Measurements from ENCODE around the gene ACACA.

Gene ACACA

GRCh38 chr17:37060094-37060493 is 346.5 kb downstream of the ACACA start:
- no peak for DNase-seq

DNA sequence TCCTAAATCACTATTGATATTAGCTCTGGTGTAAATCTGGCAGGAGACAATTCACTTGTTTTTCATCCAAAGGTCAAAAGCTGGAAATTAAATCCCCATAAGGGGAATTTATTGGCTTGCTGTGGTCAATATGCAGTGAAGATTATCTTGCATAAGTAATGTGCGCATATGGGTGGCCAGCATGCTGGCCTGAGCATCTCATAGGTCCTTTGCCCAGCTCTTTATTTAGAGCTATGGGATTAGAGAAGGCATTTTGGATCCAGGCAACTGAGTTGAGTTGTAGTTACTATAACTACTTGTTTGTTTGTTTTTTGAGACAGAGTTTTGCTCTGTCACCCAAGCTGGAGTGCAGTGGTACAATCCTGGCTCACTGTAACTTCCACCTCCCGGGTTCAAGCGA is 347.1 kb downstream of the ACACA start:
- no peak for DNase-seq

GRCh38 chr17:37056622-37057021 is 350.0 kb downstream of the ACACA start:
- no peak for DNase-seq

DNA sequence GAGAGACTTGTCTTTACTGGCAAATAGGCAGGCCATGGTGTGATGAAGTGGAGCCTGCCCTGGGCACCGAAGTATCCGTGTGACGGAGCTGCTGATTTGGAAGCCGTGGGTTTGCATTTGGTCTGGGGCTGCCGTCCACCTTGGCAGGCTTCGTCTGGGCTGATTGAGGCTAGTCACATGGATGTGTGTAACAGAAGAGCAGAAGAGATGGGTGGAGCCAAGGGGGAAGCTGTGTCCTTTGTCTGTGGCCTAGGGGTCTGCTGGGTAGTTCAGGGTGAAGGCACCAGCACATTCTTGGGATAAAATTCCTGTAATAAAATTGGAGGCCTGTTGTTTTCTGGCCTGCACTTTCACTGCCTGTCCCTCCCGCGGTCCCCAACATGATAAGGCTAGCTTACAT is 351.7 kb downstream of the ACACA start:
- no peak for DNase-seq

DNA sequence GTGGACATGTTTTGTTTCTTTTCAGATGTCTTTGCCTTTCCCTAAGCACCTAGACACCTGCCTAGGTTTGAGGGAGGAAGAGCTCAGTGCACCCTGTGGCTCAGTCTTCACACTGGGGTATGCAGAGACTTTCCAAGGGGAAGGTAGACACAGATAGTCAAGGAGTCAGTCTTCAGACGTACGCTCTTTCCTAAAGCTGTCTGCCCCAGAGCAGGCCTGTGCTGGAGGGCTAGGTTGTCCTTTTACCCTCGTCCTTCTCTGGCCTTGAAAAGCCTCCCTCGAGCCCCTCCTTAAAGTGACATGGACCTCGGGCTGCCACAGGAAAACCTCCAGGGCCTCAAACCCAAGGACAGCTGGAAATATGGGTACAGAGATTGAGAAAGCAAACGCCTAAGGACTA is 354.2 kb downstream of the ACACA start:
- DNase-seq: no peak

GRCh38 chr17:37051833-37052232 is 354.8 kb downstream of the ACACA start:
- no peak for DNase-seq

- no peak for DNase-seq
These were observed 355.3 kb downstream of the ACACA start for GRCh38 chr17:37051381-37051780.

DNA sequence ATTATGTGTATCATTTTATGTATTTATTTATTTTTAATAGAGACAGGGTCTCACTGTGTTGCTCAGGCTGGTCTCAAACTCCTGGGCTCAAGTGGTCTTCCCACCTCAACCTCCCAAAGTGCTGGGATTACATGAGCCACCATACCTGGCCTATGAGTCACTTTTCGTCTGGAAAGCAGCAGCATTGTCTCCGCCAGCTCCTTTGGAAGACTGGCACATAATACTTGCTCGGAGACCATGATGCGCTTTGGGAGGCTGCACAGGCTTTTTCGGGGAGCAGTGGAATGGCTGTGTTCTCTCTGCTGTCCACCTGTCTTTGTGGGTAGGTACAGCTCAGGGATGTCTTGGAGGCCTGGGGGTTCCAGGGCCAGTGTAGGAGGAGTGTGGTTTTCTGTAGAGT is 355.7 kb downstream of the ACACA start:
- DNase-seq: no peak

DNA sequence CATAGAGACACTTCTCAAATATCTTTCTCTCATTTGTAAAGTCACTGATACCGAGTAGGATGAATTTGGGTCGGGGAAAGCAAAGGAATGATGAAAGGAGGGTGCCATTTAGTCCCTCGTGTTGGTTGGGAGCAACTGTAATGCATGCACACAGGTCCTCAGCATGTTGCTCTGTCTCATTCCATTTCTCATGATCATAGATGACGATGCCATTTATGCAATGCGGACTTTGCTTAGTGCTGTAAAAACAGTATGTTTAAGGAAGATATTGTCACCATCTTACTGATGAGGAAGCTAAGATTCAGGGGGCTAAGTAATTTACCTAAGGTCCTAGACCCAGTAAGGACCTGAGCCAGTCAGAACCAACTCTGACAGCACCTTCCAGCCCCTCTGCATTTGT is 357.8 kb downstream of the ACACA start:
- no peak for DNase-seq

GRCh38 chr17:37047631-37048104 is 359.0 kb downstream of the ACACA start:
- DNase-seq: peak; percentile 78

GRCh38 chr17:37045351-37045922 is 361.2 kb downstream of the ACACA start:
- DNase-seq: no peak

- no peak for DNase-seq
These were observed 363.4 kb downstream of the ACACA start for GRCh38 chr17:37043201-37043600.

- no peak for DNase-seq
These were observed 364.7 kb downstream of the ACACA start for GRCh38 chr17:37041932-37042331.

DNA sequence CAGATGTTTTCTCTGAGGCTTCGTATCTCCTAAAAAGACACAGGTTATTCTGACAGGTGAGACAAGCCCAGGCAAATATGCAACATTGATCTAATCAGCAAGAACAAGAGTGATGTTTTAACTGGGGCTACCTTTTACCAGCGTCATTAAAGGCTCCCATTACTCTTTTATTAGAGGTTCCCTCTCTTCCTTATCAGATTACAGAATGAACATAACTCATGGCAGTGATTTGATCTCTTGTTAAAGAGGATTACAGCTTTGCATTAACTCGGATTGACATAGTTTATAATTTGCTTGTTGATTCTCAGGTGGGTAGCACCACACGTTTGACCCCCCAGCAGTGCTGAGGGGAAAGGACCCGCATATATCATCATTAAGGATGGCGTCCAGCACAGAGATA is 367.4 kb downstream of the ACACA start:
- DNase-seq: no peak

DNA sequence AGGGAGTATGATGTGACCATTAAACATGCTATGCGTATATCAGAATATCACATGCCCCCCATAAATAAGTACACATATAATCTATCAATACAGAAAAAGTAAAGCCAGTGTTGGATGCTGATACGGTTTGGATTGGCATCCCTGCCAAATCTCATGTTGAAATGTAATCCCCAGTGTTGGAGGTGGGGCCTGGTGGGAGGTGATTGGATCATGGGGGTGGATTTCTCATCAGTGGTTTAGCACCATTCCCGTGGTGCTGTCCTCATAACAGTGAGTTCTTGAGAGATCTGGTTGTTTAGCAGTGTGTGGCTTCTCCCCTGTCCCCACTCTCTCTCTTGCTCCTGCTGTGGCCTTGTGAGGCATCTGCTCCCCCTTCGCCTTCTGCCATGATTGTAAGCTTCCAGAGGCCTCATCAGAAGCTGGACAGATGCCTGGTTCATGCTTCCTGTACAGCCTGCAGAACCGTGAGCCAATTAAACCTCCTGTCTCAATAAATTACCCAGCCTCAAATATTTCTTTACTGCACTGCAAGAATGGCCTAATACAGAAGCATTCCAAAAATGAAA is 369.0 kb downstream of the ACACA start:
- no peak for DNase-seq
